Measurements from ENCODE around the gene TRPC4AP. TPM values are rescaled to one million over a fixed set of nuclear protein-coding genes. Genes with fewer than 3 reads are reported as not detected.

Gene TRPC4AP
- total RNA-seq, 4 donors from 2014 or later: 48.4 to 87.3 (median 57.8) TPM

DNA sequence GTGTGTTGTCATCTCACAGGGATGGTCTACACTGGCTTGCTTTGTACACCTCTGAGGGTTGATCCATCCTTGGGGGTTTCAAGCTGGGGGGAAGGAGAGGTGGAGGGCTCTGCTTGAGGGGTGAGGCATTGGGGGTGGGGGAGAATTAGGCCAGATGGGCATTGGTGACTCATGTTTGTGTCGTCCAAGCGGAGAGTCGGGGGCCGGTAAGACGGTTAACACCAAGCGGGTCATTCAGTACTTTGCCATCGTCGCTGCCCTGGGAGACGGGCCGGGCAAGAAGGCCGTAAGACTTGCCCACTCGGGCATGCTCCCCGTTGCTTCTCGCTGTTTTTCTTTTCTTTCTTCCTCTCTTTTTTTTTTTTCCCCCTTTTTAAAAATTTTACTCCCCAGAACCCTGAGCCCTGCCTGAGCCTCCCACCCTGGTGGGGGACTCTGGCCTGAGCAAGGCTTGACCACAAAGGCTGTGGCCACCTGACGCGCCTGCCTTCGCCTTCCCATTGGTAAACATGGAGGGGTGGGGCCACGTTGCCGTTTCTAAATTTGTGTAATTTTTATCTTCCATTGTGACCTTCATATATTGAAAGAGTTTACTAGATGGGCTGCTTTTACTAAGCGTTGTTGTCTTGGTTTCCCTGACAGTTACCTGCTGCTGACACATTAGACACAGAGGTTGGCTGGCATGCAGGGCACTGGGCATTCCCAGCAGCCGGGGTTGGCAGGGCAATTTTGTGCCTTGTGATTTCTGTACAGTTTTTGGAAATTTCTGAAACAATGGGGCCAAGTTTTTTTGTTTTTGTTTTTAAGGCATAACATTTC lies 110.1 kb downstream of the TRPC4AP start:
- no peak overlapping the region for H3K27ac ChIP-seq
- 89% methylated on average over 21 of the region's 21 CpGs for WGBS
- no peaks in the 10 kb centered on the region for H3K36me3 ChIP-seq
- peaks cover 8% of the 10 kb centered on the region for H3K4me1 ChIP-seq
- no peak for TF ChIP-seq POLR2A (IDR thresholded peaks at IDR 0.05)
- no peak for TF ChIP-seq POLR2AphosphoS5 (IDR thresholded peaks at IDR 0.05)
- TF ChIP-seq CTCF (IDR thresholded peaks at IDR 0.05): no peak
- no peak for TF ChIP-seq EP300 (IDR thresholded peaks at IDR 0.05)
- peaks cover 30% of the 10 kb centered on the region for H3K27me3 ChIP-seq
- DNase-seq (ENCODE audit: low spot score in 2 of 2): no peak
- no peak overlapping the region for H3K4me3 ChIP-seq
- no peaks in the 10 kb centered on the region for H3K9me3 ChIP-seq

- no peak overlapping the region for H3K27ac ChIP-seq
- H3K4me1 ChIP-seq: peaks cover 8% of the 10 kb centered on the region
- DNase-seq (ENCODE audit: low spot score in 2 of 2): no peak
- no peak overlapping the region for H3K4me3 ChIP-seq
- TF ChIP-seq POLR2AphosphoS5 (IDR thresholded peaks at IDR 0.05) (no peak), POLR2A (IDR thresholded peaks at IDR 0.05) (no peak), EP300 (IDR thresholded peaks at IDR 0.05) (no peak), CTCF (IDR thresholded peaks at IDR 0.05) (no peak)
- no peaks in the 10 kb centered on the region for H3K36me3 ChIP-seq
- H3K27me3 ChIP-seq: peaks cover 25% of the 10 kb centered on the region
- no peaks in the 10 kb centered on the region for H3K9me3 ChIP-seq
- 88% methylated on average over 16 of the region's 22 CpGs for WGBS
Observed at GRCh38 chr20:34980543-34981233, 111.9 kb downstream of the TRPC4AP start.

DNA sequence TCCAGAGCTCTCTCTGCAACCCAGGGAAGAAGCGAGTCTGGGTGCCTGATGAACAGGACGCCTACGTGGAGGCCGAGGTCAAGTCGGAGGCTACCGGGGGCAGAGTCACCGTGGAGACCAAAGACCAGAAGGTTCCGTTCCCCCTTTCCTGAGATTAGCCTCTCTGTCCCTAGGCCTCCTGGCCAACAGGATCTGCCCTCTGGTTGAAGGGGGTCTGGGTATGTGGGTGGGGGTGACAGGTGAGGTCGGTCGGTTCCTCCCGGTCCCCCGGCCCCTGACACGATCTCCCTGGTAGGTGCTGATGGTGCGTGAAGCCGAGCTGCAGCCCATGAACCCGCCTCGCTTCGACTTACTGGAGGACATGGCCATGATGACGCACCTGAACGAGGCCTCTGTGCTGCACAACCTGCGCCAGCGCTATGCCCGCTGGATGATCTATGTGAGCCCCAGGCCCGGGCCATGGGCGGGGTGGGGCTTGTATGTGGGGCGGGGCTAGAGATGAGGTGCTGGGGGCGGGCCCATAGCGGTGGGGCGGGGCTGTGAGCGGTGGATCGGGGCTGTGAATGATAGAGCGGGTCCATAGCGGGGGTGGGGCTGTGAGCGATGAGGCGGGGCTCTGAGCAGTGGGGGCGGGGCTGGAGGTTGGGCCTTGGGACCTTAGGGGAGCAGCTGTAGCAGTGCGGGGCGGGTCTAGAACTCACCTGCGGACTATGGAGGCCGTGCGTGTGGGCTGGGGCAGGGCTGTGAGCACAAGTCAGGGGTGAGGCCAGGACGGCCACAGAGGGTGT lies 113.0 kb downstream of the TRPC4AP start:
- peaks cover 7% of the 10 kb centered on the region for H3K4me1 ChIP-seq
- DNase-seq (ENCODE audit: low spot score in 2 of 2): no peak
- no peak overlapping the region for H3K4me3 ChIP-seq
- no peaks in the 10 kb centered on the region for H3K36me3 ChIP-seq
- peaks cover 13% of the 10 kb centered on the region for H3K27me3 ChIP-seq
- 77% methylated on average over 30 of the region's 42 CpGs for WGBS
- TF ChIP-seq POLR2A (IDR thresholded peaks at IDR 0.05) (no peak), POLR2AphosphoS5 (IDR thresholded peaks at IDR 0.05) (no peak), EP300 (IDR thresholded peaks at IDR 0.05) (no peak), CTCF (IDR thresholded peaks at IDR 0.05) (no peak)
- H3K9me3 ChIP-seq: no peaks in the 10 kb centered on the region
- H3K27ac ChIP-seq: no peak overlapping the region

GRCh38 chr20:34978092-34978744 lies 114.4 kb downstream of the TRPC4AP start:
- TF ChIP-seq EP300 (IDR thresholded peaks at IDR 0.05): no peak

DNA sequence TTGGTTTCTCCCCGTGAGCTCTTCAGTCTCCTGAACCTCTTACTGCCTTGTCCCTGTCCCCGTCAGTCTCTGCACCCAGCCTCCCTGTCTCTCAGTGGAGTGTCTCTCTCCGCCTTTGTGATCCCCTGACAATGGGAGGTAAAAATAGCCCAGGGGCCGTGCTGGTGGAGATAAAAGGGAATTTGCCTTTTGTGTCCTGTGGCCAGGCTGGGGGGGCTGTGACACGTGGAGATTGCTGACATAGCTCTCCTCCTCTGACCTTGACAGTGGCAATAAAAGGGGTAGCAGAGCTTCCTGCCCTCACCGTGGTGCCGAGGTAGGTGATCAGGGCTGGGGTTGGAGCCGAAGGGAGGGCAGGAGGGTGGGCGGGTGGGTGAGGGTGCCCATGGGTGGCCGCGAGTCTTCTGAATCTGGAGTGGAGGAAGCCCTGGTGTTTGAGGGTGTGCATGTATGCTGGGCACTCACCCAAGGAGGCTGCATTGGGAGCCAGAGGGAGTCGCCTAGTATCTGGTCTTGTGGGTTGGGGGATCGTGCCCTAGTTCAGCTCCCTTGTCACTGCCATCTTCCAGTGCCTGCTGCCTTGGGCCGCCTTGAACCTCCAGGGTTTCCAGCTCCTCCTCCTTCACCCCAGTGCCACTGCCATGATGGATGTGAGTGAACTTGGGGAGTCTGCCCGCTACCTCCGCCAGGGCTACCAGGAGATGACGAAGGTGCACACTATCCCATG lies 115.1 kb downstream of the TRPC4AP start:
- H3K36me3 ChIP-seq: no peaks in the 10 kb centered on the region
- H3K9me3 ChIP-seq: no peaks in the 10 kb centered on the region
- H3K27me3 ChIP-seq: no peaks in the 10 kb centered on the region
- no peak overlapping the region for H3K4me3 ChIP-seq
- H3K27ac ChIP-seq: no peak overlapping the region
- no peaks in the 10 kb centered on the region for H3K4me1 ChIP-seq
- WGBS: 56% methylated on average over 16 of the region's 17 CpGs
- DNase-seq (ENCODE audit: low spot score in 2 of 2): no peak
- no peak for TF ChIP-seq EP300 (IDR thresholded peaks at IDR 0.05)
- TF ChIP-seq POLR2A (IDR thresholded peaks at IDR 0.05): no peak
- TF ChIP-seq CTCF (IDR thresholded peaks at IDR 0.05): no peak
- TF ChIP-seq POLR2AphosphoS5 (IDR thresholded peaks at IDR 0.05): no peak

More at GRCh38 chr20:34978092-34978744, 114.4 kb downstream of the TRPC4AP start:
- no peaks in the 10 kb centered on the region for H3K4me1 ChIP-seq
- no peaks in the 10 kb centered on the region for H3K36me3 ChIP-seq
- H3K4me3 ChIP-seq: no peak overlapping the region
- no peak overlapping the region for H3K27ac ChIP-seq
- no peaks in the 10 kb centered on the region for H3K9me3 ChIP-seq
- no peak for DNase-seq (ENCODE audit: low spot score in 2 of 2)
- 88% methylated on average over 8 of the region's 10 CpGs for WGBS
- peaks cover under 1% of the 10 kb centered on the region for H3K27me3 ChIP-seq

All from suprapubic skin (tissue), 4 donors.